Hepatocyte (in vitro differentiated cells): ENCODE results near the gene MTHFR. TPM values are rescaled to one million over a fixed set of nuclear protein-coding genes. Genes with fewer than 3 reads are reported as not detected.
A peak's percentile ranks its signal among the peaks of the same experiment; 100 is the strongest.

Experiments used
- DNase-seq: peaks from one replicate; pipeline ENCODE4 v3.0.0-alpha.2; 2016; ENCODE audit warnings: low spot score
- H2AFZ ChIP-seq: fragments of 200-600 bp; sonication (generic); 2 replicates; pipeline ENCODE4 v1.6.0; 2016; ENCODE audit warnings: antibody characterized with exemption, mild to moderate bottlenecking
- H3K27ac ChIP-seq: fragments of 200-600 bp; sonication (generic); 2 replicates; pipeline ENCODE4 v1.5.1; 2016; ENCODE audit warnings: mild to moderate bottlenecking
- H3K27me3 ChIP-seq: fragments of 200-600 bp; sonication (generic); 2 replicates; pipeline ENCODE4 v1.6.1; 2016
- H3K36me3 ChIP-seq: fragments of 200-600 bp; sonication (generic); replicated peaks from 2 replicates; pipeline ENCODE4 v1.5.1; 2016; ENCODE audit warnings: low read depth; ENCODE audit not compliant: insufficient read depth
- H3K4me1 ChIP-seq: fragments of 200-600 bp; sonication (generic); 2 replicates; pipeline ENCODE4 v1.5.1; 2016; ENCODE audit warnings: mild to moderate bottlenecking, moderate library complexity; ENCODE audit not compliant: insufficient read depth
- H3K4me2 ChIP-seq: fragments of 200-600 bp; sonication (generic); 2 replicates; pipeline ENCODE4 v1.6.0; 2016
- H3K4me3 ChIP-seq: fragments of 200-600 bp; sonication (generic); 2 replicates; pipeline ENCODE4 v1.5.1; 2016; ENCODE audit warnings: mild to moderate bottlenecking
- H3K79me2 ChIP-seq: fragments of 200-600 bp; sonication (generic); 2 replicates; pipeline ENCODE4 v1.6.0; 2017; ENCODE audit warnings: mild to moderate bottlenecking
- H3K9me2 ChIP-seq: fragments of 200-600 bp; sonication (generic); replicated peaks from 2 replicates; pipeline ENCODE4 v1.6.0; 2017; ENCODE audit warnings: mild to moderate bottlenecking; ENCODE audit not compliant: insufficient read depth
- H3K9me3 ChIP-seq: fragments of 200-600 bp; sonication (generic); 2 replicates; pipeline ENCODE4 v1.5.1; 2016; ENCODE audit warnings: low read depth, mild to moderate bottlenecking
- H4K20me1 ChIP-seq: fragments of 200-600 bp; sonication (generic); 2 replicates; pipeline ENCODE4 v1.6.0; 2016; ENCODE audit warnings: mild to moderate bottlenecking; ENCODE audit not compliant: insufficient read depth, poor library complexity, severe bottlenecking
- CTCF ChIP-seq: fragments of 200-600 bp; sonication (generic); IDR thresholded peaks from 2 replicates; pipeline ENCODE4 v1.5.1; 2016; ENCODE audit warnings: antibody characterized with exemption, mild to moderate bottlenecking; ENCODE audit not compliant: poor library complexity
- EZH2 ChIP-seq: fragments of 200-600 bp; sonication (generic); IDR thresholded peaks from 2 replicates; pipeline ENCODE4 v1.6.1; 2016; ENCODE audit warnings: antibody characterized with exemption, mild to moderate bottlenecking, borderline replicate concordance
- EZH2phosphoT487 ChIP-seq: fragments of 200-600 bp; sonication (generic); IDR thresholded peaks from one replicate; pipeline ENCODE4 v1.6.1; 2018; ENCODE audit warnings: antibody characterized with exemption, mild to moderate bottlenecking, low read depth, moderate library complexity; ENCODE audit not compliant: unreplicated experiment, severe bottlenecking
- WGBS: methylation state at CpG from one replicate; pipeline ENCODE4 v1.1.6; 2016; ENCODE audit warnings: low lambda C conversion rate; ENCODE audit errors: missing lambda C conversion rate; 5-methylcytosine and 5-hydroxymethylcytosine counted together
- polyA plus RNA-seq: library from polyadenylated mRNA; unstranded; fragments of >200 nt; fragmentation: Nextera tagmentation; extraction: Ambion mirVana; gene quantifications from 2 replicates; pipeline ENCODE4 v1.2.1, GENCODE V29; 2016
- small RNA-seq: library from RNA; depleted of rRNA; stranded (forward); fragments of <200 nt; gene quantifications from one replicate; pipeline ENCODE3, GENCODE V24; 2014
- total RNA-seq: library from RNA; depleted of rRNA; stranded (reverse); fragments of >200 nt; gene quantifications from 2 replicates; pipeline ENCODE4 v1.2.3, GENCODE V29; 2014

The MTHFR gene
- total and polyA plus RNA-seq, 2 experiments from 2014 or later = 17.6 to 31.0 TPM

GRCh38 chr1:11735854-11736745 lies 69.7 kb downstream of the MTHFR start, which contains the start of gene AGTRAP:
AGTRAP (plus strand) TSS chr1:11736136; CDS start chr1:11736209, 73 bp downstream.
- H3K4me1 ChIP-seq = peaks cover 23% of the 10 kb centered on the region
- H3K79me2 ChIP-seq = peaks cover 3% of the 10 kb centered on the region
- no peaks in the 10 kb centered on the region for H3K9me3 ChIP-seq
- peak within 1 kb of the TSS; percentile 98 for H2AFZ ChIP-seq
- TF ChIP-seq EZH2 (no peak), CTCF (no peak), EZH2phosphoT487 (no peak)
- H3K27ac ChIP-seq = peak within 1 kb of the TSS; percentile 84
- H4K20me1 ChIP-seq = no peaks in the 10 kb centered on the region
- H3K36me3 ChIP-seq = no peaks in the 10 kb centered on the region
- WGBS = 1% methylated on average over 42 of the region's 59 CpGs
- H3K4me3 ChIP-seq = peak within 1 kb of the TSS; percentile 88
- no peaks in the 10 kb centered on the region for H3K9me2 ChIP-seq
- no peaks in the 10 kb centered on the region for H3K27me3 ChIP-seq
- peak; percentile 97 for DNase-seq
- peak within 1 kb of the TSS; percentile 98 for H3K4me2 ChIP-seq

Small RNA genes lying within 50 kb of the gene (small RNA-seq; reads per million reads assigned to genes)
- gene RF02156 (not detected), gene RF02157 (not detected), gene RF02158 (not detected)

Other genes starting within 250 kb of the MTHFR start
- gene FBXO2, start 151.5 kb downstream of the MTHFR start, total RNA-seq = 122 and 134 TPM in 2 replicates
- 339 and 349 TPM in 2 replicates for gene FBXO2, start 151.5 kb downstream of the MTHFR start, polyA plus RNA-seq
- gene FBXO44, start 151.1 kb downstream of the MTHFR start, total RNA-seq = 15.9 and 24.8 TPM in 2 replicates
- 37.9 and 41.2 TPM in 2 replicates for gene FBXO44, start 151.1 kb downstream of the MTHFR start, polyA plus RNA-seq
- gene FBXO6, start 141.8 kb downstream of the MTHFR start, total RNA-seq = 19.4 and 21.5 TPM in 2 replicates
- 28.9 and 30.0 TPM in 2 replicates for gene FBXO6, start 141.8 kb downstream of the MTHFR start, polyA plus RNA-seq
- 40.6 and 46.8 TPM in 2 replicates for gene MAD2L2, start 124.8 kb downstream of the MTHFR start, total RNA-seq
- gene MAD2L2, start 124.8 kb downstream of the MTHFR start, polyA plus RNA-seq = 63.2 and 72.7 TPM in 2 replicates
- gene DRAXIN, start 114.3 kb downstream of the MTHFR start, total RNA-seq = 0.16 and 0.60 TPM in 2 replicates
- gene DRAXIN, start 114.3 kb downstream of the MTHFR start, polyA plus RNA-seq = 0.28 TPM in 1 of 2 replicates, not detected in the other
- gene AGTRAP, start 69.8 kb downstream of the MTHFR start, total RNA-seq = 30.5 and 34.2 TPM in 2 replicates
- gene AGTRAP, start 69.8 kb downstream of the MTHFR start, polyA plus RNA-seq = 71.9 and 77.5 TPM in 2 replicates
- gene C1orf167, start 43.8 kb downstream of the MTHFR start, total RNA-seq = not detected in 2 replicates
- 0.37 TPM in 1 of 2 replicates, not detected in the other for gene C1orf167, start 43.8 kb downstream of the MTHFR start, polyA plus RNA-seq
- gene CLCN6, start 227 bp upstream of the MTHFR start, total RNA-seq = 14.1 and 15.3 TPM in 2 replicates
- 23.6 and 34.2 TPM in 2 replicates for gene CLCN6, start 227 bp upstream of the MTHFR start, polyA plus RNA-seq
- gene NPPA, start 41.8 kb upstream of the MTHFR start, total RNA-seq = not detected in 2 replicates
- gene NPPA, start 41.8 kb upstream of the MTHFR start, polyA plus RNA-seq = 0.22 and 1.1 TPM in 2 replicates
- 1.6 and 3.9 TPM in 2 replicates for gene NPPB, start 53.0 kb upstream of the MTHFR start, total RNA-seq
- 4.3 and 6.7 TPM in 2 replicates for gene NPPB, start 53.0 kb upstream of the MTHFR start, polyA plus RNA-seq
- gene KIAA2013, start 120.5 kb upstream of the MTHFR start, total RNA-seq = 63.6 and 73.1 TPM in 2 replicates
- gene KIAA2013, start 120.5 kb upstream of the MTHFR start, polyA plus RNA-seq = 85.1 and 85.5 TPM in 2 replicates
- gene PLOD1, start 128.8 kb upstream of the MTHFR start, total RNA-seq = 153 and 184 TPM in 2 replicates
- 195 and 200 TPM in 2 replicates for gene PLOD1, start 128.8 kb upstream of the MTHFR start, polyA plus RNA-seq
- 45.1 and 54.3 TPM in 2 replicates for gene MFN2, start 174.5 kb upstream of the MTHFR start, total RNA-seq
- gene MFN2, start 174.5 kb upstream of the MTHFR start, polyA plus RNA-seq = 35.1 and 43.1 TPM in 2 replicates
- 20.6 TPM in 2 replicates for gene MIIP, start 213.5 kb upstream of the MTHFR start, total RNA-seq
- gene MIIP, start 213.5 kb upstream of the MTHFR start, polyA plus RNA-seq = 39.6 and 45.2 TPM in 2 replicates